ENCODE measurements around the gene PLCB1.

The PLCB1 gene

DNA sequence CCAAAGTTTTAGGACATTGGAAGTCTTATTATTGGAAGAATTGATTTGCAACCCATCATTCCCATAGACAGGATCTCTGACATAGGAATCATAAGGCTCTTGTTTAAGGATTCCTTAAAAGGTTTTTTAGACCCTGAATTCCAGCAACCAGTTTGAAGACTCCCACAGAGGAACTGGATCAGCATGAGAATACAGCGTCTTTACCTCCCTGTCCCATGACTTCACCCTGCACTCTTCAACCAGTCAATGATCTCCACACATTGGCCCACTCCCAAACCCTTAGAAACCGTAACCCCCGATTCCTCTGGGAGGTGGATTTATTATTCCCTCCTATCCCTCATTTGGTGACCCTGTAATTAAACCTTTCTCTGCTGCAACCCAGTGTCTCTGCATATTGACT, 786.1 kb downstream of the PLCB1 start:
- ATAC-seq (ENCODE audit: insufficient read depth, low read depth) = no peak
- Histone ChIP-seq H3K4me3 (ENCODE audit: low read depth in 1 of 2, low read length in 2 of 2) (no peak overlapping the region), H3K27ac (ENCODE audit: low read length) (no peak overlapping the region), H3K4me1 (ENCODE audit: insufficient read depth, low read length) (no peaks in the 10 kb centered on the region), H3K79me2 (ENCODE audit: insufficient read depth, low read length) (no peaks in the 10 kb centered on the region), H3K36me3 (ENCODE audit: insufficient read depth, low read length) (no peaks in the 10 kb centered on the region), H2AFZ (ENCODE audit: low read depth, low read length) (no peak overlapping the region), H3K27me3 (ENCODE audit: insufficient read depth, low read length, poor library complexity) (no peaks in the 10 kb centered on the region), H3K9ac (ENCODE audit: low read depth, low read length) (no peak overlapping the region), H4K20me1 (ENCODE audit: insufficient read depth, low read length) (no peaks in the 10 kb centered on the region), H3K9me3 (ENCODE audit: insufficient read depth, low read length, severe bottlenecking) (no peaks in the 10 kb centered on the region), H3K4me2 (ENCODE audit: insufficient read depth, low read length) (no peak overlapping the region)
- no peak for DNase-seq
- TF ChIP-seq, protein P1, sequence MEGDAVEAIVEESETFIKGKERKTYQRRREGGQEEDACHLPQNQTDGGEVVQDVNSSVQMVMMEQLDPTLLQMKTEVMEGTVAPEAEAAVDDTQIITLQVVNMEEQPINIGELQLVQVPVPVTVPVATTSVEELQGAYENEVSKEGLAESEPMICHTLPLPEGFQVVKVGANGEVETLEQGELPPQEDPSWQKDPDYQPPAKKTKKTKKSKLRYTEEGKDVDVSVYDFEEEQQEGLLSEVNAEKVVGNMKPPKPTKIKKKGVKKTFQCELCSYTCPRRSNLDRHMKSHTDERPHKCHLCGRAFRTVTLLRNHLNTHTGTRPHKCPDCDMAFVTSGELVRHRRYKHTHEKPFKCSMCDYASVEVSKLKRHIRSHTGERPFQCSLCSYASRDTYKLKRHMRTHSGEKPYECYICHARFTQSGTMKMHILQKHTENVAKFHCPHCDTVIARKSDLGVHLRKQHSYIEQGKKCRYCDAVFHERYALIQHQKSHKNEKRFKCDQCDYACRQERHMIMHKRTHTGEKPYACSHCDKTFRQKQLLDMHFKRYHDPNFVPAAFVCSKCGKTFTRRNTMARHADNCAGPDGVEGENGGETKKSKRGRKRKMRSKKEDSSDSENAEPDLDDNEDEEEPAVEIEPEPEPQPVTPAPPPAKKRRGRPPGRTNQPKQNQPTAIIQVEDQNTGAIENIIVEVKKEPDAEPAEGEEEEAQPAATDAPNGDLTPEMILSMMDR (IDR thresholded peaks at IDR 0.05; ENCODE audit: borderline replicate concordance, extremely low read depth, low read length, poor library complexity, severe bottlenecking) = no peak
- TF ChIP-seq EZH2 (IDR thresholded peaks at IDR 0.05; ENCODE audit: borderline replicate concordance, low read depth, low read length, severe bottlenecking) = no peak

DNA sequence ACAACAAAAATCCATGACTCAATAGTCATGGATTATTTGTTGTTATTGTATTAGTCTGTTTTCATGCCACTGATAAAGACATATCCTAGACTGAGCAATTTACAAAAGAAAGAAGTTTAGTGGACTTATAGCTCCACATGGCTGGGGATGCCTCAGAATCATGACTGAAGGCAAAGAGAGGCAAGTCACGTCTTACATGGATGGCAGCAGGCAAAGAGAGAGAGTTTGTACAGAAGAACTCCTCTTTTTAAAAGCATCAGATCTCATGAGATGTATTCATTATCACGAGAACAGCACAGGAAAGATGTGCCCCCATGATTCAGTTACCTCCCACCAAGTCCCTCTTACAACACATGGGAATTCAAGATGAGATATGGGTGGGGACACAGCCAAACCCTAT, 792.5 kb downstream of the PLCB1 start:
- no peak overlapping the region for H3K27ac ChIP-seq (ENCODE audit: low read length)
- H3K36me3 ChIP-seq (ENCODE audit: insufficient read depth, low read length) = no peaks in the 10 kb centered on the region
- H3K9ac ChIP-seq (ENCODE audit: low read depth, low read length) = no peak overlapping the region
- H3K4me1 ChIP-seq (ENCODE audit: insufficient read depth, low read length) = no peaks in the 10 kb centered on the region
- H3K79me2 ChIP-seq (ENCODE audit: insufficient read depth, low read length) = no peaks in the 10 kb centered on the region
- H2AFZ ChIP-seq (ENCODE audit: low read depth, low read length) = no peak overlapping the region
- ATAC-seq (ENCODE audit: insufficient read depth, low read depth) = no peak
- no peaks in the 10 kb centered on the region for H3K27me3 ChIP-seq (ENCODE audit: insufficient read depth, low read length, poor library complexity)
- H4K20me1 ChIP-seq (ENCODE audit: insufficient read depth, low read length) = no peaks in the 10 kb centered on the region
- TF ChIP-seq, protein P1 (IDR thresholded peaks at IDR 0.05; ENCODE audit: borderline replicate concordance, extremely low read depth, low read length, poor library complexity, severe bottlenecking) = no peak
- no peak for TF ChIP-seq EZH2 (IDR thresholded peaks at IDR 0.05; ENCODE audit: borderline replicate concordance, low read depth, low read length, severe bottlenecking)
- no peaks in the 10 kb centered on the region for H3K9me3 ChIP-seq (ENCODE audit: insufficient read depth, low read length, severe bottlenecking)
- no peak overlapping the region for H3K4me2 ChIP-seq (ENCODE audit: insufficient read depth, low read length)
- no peak overlapping the region for H3K4me3 ChIP-seq (ENCODE audit: low read depth in 1 of 2, low read length in 2 of 2)
- no peak for DNase-seq

- Histone ChIP-seq H3K79me2 (ENCODE audit: insufficient read depth, low read length) (no peaks in the 10 kb centered on the region), H3K27ac (ENCODE audit: low read length) (no peak overlapping the region), H3K4me3 (ENCODE audit: low read depth in 1 of 2, low read length in 2 of 2) (no peak overlapping the region), H2AFZ (ENCODE audit: low read depth, low read length) (no peak overlapping the region), H3K9me3 (ENCODE audit: insufficient read depth, low read length, severe bottlenecking) (no peaks in the 10 kb centered on the region), H3K4me2 (ENCODE audit: insufficient read depth, low read length) (no peak overlapping the region), H3K4me1 (ENCODE audit: insufficient read depth, low read length) (no peaks in the 10 kb centered on the region), H3K36me3 (ENCODE audit: insufficient read depth, low read length) (no peaks in the 10 kb centered on the region), H3K27me3 (ENCODE audit: insufficient read depth, low read length, poor library complexity) (no peaks in the 10 kb centered on the region), H3K9ac (ENCODE audit: low read depth, low read length) (no peak overlapping the region), H4K20me1 (ENCODE audit: insufficient read depth, low read length) (no peaks in the 10 kb centered on the region)
- DNase-seq (no peak), ATAC-seq (ENCODE audit: insufficient read depth, low read depth) (no peak)
- TF ChIP-seq, protein P1 (IDR thresholded peaks at IDR 0.05; ENCODE audit: borderline replicate concordance, extremely low read depth, low read length, poor library complexity, severe bottlenecking) = no peak
- no peak for TF ChIP-seq EZH2 (IDR thresholded peaks at IDR 0.05; ENCODE audit: borderline replicate concordance, low read depth, low read length, severe bottlenecking)
These were observed 798.7 kb downstream of the PLCB1 start for GRCh38 chr20:8930726-8931125.
